ENCODE data around the gene CLIC5. TPM values are rescaled to one million over a fixed set of nuclear protein-coding genes. Genes with fewer than 3 reads are reported as not detected.

The CLIC5 gene
- polyA plus RNA-seq, 1 donor = 16.5 TPM

- no peak for DNase-seq
Measured at GRCh38 chr6:45836984-45837383, 178.7 kb downstream of the CLIC5 start.

GRCh38 chr6:45836438-45836824 is 179.2 kb downstream of the CLIC5 start:
- no peak for DNase-seq

GRCh38 chr6:45835721-45836437 is 179.8 kb downstream of the CLIC5 start:
- DNase-seq = no peak

- no peak for DNase-seq
Measured at GRCh38 chr6:45832063-45832462, 183.6 kb downstream of the CLIC5 start.

Other genes starting within 250 kb of the CLIC5 start
- gene ENPP4, start 114.1 kb upstream of the CLIC5 start, polyA plus RNA-seq (ENCODE audit: insufficient read length) = 35.0 TPM
- 3.9 TPM for gene ENPP5, start 155.1 kb upstream of the CLIC5 start, polyA plus RNA-seq (ENCODE audit: insufficient read length)